HG02840 (cell line): ENCODE data around the gene OSGEP.
A peak's percentile ranks its signal among the peaks of the same experiment; 100 is the strongest.

Source experiments
- ATAC-seq: cut with Tn5 transposase; IDR thresholded peaks from one replicate; pipeline ENCODE4 v1.9.1; 2021; ENCODE audit warnings: mild to moderate bottlenecking, moderate library complexity, moderate number of reproducible peaks; ENCODE audit not compliant: unreplicated experiment, low FRiP score

OSGEP gene

GRCh38 chr14:20454516-20455354, at the start of gene OSGEP, which contains the start of gene APEX1:
OSGEP (minus strand) TSS chr14:20454812; CDS start chr14:20454683, 129 bp downstream.
APEX1 (plus strand) TSS chr14:20455226; CDS start chr14:20455646, 420 bp downstream.
- ATAC-seq = peak; percentile 90

- no peak for ATAC-seq
Measured at GRCh38 chr14:20503898-20504297, 49.3 kb upstream of the OSGEP start.

DNA sequence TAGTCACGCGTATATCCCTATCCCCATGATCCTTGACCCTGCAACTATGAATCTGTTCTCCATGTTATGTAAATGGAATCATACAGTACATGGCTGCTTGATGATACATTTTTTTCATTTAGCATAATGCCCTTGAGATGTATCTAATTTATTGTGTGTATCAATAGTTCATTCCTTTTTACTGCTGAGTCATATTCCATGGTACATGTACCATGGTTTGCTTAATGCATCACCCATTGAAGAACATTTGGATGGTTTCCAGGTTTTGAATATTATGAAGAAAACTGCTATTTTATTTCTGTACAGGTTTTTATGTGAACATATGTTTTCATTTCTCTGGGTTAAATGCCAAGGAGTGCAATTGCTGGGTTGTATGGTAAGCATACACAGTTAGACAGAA, 46.7 kb upstream of the OSGEP start:
- ATAC-seq = no peak

- no peak for ATAC-seq
Measured at GRCh38 chr14:20499881-20500280, 45.3 kb upstream of the OSGEP start.

GRCh38 chr14:20499108-20499507, 44.5 kb upstream of the OSGEP start:
- no peak for ATAC-seq

DNA sequence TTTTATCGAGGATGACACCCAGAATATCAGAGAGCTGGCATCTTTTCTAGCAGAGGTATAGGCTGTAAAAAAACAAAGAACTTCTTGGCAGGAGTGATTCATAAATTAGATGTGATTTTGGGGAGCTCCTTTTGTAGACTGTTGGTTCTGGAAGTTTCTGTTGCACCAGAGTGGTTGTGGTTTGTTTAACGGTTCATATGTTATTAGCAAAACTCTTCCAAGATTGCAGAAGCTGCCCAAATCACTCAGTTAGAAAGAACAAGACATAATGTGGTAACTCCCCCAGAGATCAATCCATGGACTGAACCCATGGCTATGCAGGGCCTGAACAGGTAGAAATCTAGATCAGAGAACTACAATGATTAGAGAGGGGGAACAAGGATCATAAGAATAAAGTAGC, 44.0 kb upstream of the OSGEP start:
- no peak for ATAC-seq

GRCh38 chr14:20494935-20495766, 40.5 kb upstream of the OSGEP start:
- no peak for ATAC-seq

GRCh38 chr14:20493634-20494033, 39.0 kb upstream of the OSGEP start:
- no peak for ATAC-seq

GRCh38 chr14:20492486-20492885, 37.9 kb upstream of the OSGEP start:
- no peak for ATAC-seq

- ATAC-seq = no peak
Measured at GRCh38 chr14:20490563-20490962, 36.0 kb upstream of the OSGEP start.

DNA sequence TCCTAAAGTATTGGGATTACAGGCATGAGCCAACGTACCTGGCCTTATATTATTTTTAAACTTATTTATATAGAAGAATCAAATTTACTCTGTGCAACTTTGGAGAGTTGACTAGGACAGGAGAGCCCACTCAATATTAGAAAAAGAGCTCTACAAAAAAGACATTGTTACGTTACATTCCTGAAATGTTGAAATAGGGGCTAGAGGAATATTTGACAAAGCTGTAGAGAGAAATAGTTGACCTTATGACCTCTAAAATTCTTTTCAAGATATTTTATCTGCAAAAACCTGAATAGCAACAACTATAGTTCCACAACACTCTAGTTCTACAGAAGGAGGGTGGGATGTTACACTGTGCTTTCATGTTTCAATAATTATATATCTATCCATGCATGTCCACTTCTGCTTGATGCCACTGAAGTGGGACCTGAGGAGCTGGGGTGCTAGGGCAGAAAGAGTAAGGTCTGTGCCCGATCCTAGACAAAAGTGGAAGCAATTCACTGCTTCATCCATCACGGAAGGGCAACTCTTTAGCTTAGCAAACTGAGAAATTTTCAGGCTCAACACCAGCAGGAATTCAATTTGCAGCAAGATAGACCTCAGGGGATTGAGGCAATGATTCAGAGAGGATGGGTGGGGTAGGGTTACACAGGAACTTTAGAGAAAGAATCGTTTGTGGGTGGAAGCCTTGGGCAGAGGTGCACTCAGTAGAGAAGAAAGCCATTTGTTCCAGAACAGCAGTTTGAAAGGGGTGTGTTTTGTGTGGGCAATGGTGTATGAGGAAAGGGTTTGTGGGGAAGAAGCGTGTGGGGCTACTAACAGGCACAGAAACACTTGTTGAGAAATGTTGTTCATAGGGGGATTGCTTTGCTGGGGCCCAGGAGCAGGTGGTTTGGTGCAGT, 34.7 kb upstream of the OSGEP start:
- ATAC-seq = no peak

- no peak for ATAC-seq
Measured at GRCh38 chr14:20487396-20487725, 32.7 kb upstream of the OSGEP start.

- ATAC-seq = no peak
Measured at GRCh38 chr14:20486684-20487395, 32.2 kb upstream of the OSGEP start.

GRCh38 chr14:20485900-20486299, 31.3 kb upstream of the OSGEP start:
- ATAC-seq = no peak

DNA sequence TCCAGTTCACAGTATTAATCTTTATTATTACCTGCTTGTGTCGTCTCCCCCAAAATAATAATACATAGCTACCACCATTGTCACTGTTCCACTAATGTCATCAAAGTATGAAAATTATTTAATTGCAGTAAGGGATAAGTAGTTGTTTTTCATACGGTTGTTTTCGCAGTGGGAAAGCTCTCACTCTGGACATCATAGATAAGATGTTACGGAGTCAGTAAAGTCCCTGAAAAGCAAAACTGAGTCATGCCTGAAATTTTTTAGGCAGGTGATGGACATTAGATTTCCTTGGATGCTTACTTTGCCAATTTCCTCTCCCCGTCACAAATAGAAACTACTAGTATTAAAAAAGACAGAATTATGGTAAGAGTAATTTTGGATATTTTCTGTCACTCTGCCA, 27.8 kb upstream of the OSGEP start:
- no peak for ATAC-seq

- no peak for ATAC-seq
Measured at GRCh38 chr14:20478894-20479293, 24.3 kb upstream of the OSGEP start.

GRCh38 chr14:20477211-20477876, 22.7 kb upstream of the OSGEP start:
- no peak for ATAC-seq

DNA sequence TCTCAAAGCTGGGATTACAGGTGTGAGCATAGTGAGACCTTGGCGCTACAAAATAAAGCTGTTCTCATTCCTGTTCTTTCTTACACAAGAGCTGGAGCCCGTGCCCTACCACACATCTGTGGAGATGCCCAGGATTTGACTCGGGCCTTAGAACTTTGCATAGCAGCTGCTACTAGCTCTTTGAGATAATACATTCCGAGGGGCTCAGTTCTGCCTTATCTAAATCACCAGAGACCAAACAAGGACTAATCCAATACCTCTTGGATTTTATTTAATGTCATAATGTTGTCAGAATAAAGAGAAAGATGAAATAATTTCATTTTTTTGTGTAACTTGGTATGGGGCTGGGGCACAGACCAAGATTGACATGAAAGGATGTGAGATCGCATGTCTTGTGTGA, 22.2 kb upstream of the OSGEP start:
- ATAC-seq = no peak

DNA sequence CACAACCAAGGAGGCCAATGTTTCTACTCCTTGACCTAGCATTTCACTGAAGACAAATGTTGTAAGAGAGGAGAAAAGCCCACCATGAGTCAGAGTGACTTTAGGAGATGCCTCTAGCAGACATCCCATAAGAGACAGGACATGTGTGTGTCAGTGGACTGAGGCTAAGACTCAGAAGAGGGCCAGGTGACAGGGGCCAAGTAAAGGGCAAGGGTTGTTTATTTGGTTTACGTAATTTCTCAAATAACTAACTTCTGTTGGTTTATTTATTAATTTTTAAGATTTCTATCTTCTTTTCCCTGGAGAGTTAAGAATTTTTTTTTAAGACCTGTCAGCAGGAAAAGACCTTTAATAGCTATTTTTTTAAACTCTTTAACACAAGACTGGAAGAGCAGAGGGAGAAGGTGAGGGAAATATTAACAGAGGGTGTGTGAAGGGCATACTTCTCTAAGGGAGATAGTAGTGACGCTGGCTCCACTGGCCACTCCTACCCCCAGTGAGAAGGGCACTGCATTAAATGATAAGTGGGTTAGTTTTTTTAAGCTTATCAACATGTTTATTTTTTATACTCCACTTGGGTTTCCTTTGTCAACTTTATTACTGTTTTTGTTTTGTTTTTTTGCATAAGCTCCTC, 18.0 kb upstream of the OSGEP start:
- no peak for ATAC-seq
